Activated CD8-positive, alpha-beta memory T cell treated with anti-CD3 and anti-CD28 coated beads, Interleukin-2, amount 50 U/mL, for 1 hour (primary cell): Measurements from ENCODE around the gene CD200R1L.

Experiments
- DNase-seq: peaks from one replicate; pipeline ENCODE4 v3.0.0-alpha.2; 2020; ENCODE audit errors: extremely low read depth

The CD200R1L gene

DNA sequence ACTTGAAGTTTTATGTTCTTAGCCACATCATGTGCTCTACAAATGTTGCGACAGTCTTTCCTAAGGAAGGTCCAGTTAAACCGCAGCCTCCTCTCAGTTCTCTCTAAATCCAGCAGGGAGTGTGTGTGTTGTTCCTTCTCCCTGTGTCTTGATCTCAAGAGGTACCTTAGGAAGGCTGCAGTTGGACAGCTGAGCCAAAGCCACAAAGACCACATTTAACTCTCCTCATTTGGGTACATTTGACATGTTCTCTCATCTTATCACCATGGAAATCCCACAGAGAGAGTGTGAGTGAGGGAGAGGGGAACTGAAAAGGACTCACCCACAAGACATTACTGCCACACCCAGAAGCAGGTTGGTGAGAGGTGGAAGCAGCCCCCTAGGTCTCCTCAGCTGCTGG, 79.5 kb downstream of the CD200R1L start:
- DNase-seq: no peak
